Neuronal stem cell (in vitro differentiated cells): ENCODE data around the gene SLC31A1.

ENCODE experiments used
- DNase-seq: peaks from one replicate; pipeline ENCODE4 v3.0.0-alpha.2; 2013; ENCODE audit warnings: low spot score
- H2AFZ ChIP-seq: one replicate; pipeline ENCODE4 v1.6.1; 2013; ENCODE audit warnings: mild to moderate bottlenecking, low read length, inconsistent platforms
- H2AK5ac ChIP-seq: 2 replicates; pipeline ENCODE4 v1.6.1; 2013; ENCODE audit warnings: low read depth, mild to moderate bottlenecking, inconsistent platforms, low read length, moderate library complexity, mixed read lengths
- H2BK120ac ChIP-seq: 2 replicates; pipeline ENCODE4 v1.6.1; 2013; ENCODE audit warnings: low read depth, mild to moderate bottlenecking, inconsistent platforms, low read length, moderate library complexity, mixed read lengths
- H2BK12ac ChIP-seq: one replicate; pipeline ENCODE4 v1.6.1; 2013; ENCODE audit warnings: low read length, inconsistent platforms
- H2BK15ac ChIP-seq: 2 replicates; pipeline ENCODE4 v1.6.1; 2013; ENCODE audit warnings: mild to moderate bottlenecking, low read length, inconsistent platforms, mixed read lengths
- H2BK5ac ChIP-seq: one replicate; pipeline ENCODE4 v1.6.1; 2013; ENCODE audit warnings: inconsistent platforms, mild to moderate bottlenecking, low read length, moderate library complexity
- H3K14ac ChIP-seq: one replicate; pipeline ENCODE4 v1.6.1; 2013; ENCODE audit warnings: low read length, inconsistent platforms
- H3K18ac ChIP-seq: 2 replicates; pipeline ENCODE4 v1.6.1; 2013; ENCODE audit warnings: low read length, inconsistent platforms
- H3K23ac ChIP-seq: 2 replicates; pipeline ENCODE4 v1.6.1; 2013; ENCODE audit warnings: low read depth, mild to moderate bottlenecking, mixed read lengths, low read length, inconsistent platforms; ENCODE audit not compliant: poor library complexity
- H3K27ac ChIP-seq: replicated peaks from 3 replicates; pipeline ENCODE4 v1.5.1; 2013; ENCODE audit warnings: low read length, inconsistent platforms
- H3K27me3 ChIP-seq, 3 experiments: 2 replicates each; pipeline ENCODE4 v1.6.1; 2013; ENCODE audit warnings: low read length in 3 of 3, mild to moderate bottlenecking in 2 of 3, inconsistent platforms in 1 of 3, low read depth in 1 of 3, mixed read lengths in 1 of 3, moderate library complexity in 1 of 3; ENCODE audit not compliant: control insufficient read depth in 3 of 3, insufficient read depth in 3 of 3
- H3K36me3 ChIP-seq, 2 donors: replicated peaks in 1 of 2; 2 replicates each; pipeline ENCODE4 v1.6.1; 2013; ENCODE audit warnings: low read length in 2 of 2; ENCODE audit not compliant: control insufficient read depth in 2 of 2, insufficient read depth in 2 of 2
- H3K4ac ChIP-seq: 2 replicates; pipeline ENCODE4 v1.6.1; 2013; ENCODE audit warnings: inconsistent platforms, mild to moderate bottlenecking, low read length, moderate library complexity
- H3K4me1 ChIP-seq, 2 donors: 1 replicate in 1 of 2; 2 replicates in 1 of 2; pipeline ENCODE4 v1.6.1; 2013; ENCODE audit warnings: low read length in 2 of 2, low read depth in 1 of 2; ENCODE audit not compliant: control insufficient read depth in 2 of 2, insufficient read depth in 1 of 2
- H3K4me2 ChIP-seq: one replicate; pipeline ENCODE4 v1.6.1; 2013; ENCODE audit warnings: mild to moderate bottlenecking, low read length, inconsistent platforms; ENCODE audit not compliant: insufficient read depth, poor library complexity, severe bottlenecking
- H3K4me3 ChIP-seq, 2 donors: 2 replicates each; pipeline ENCODE4 v1.5.1; 2013; ENCODE audit warnings: low read length in 2 of 2, mild to moderate bottlenecking in 2 of 2, inconsistent platforms in 1 of 2, moderate library complexity in 1 of 2
- H3K79me1 ChIP-seq: one replicate; pipeline ENCODE4 v1.6.1; 2013; ENCODE audit warnings: low read depth, mild to moderate bottlenecking, inconsistent platforms, low read length, moderate library complexity
- H3K9ac ChIP-seq: one replicate; pipeline ENCODE4 v1.6.1; 2013; ENCODE audit warnings: mild to moderate bottlenecking, low read depth, low read length, inconsistent platforms; ENCODE audit not compliant: poor library complexity
- H3K9me3 ChIP-seq, 2 donors: replicated peaks in 1 of 2; 2 replicates each; pipeline versions ENCODE3 to v1.6.1; 2013; ENCODE audit warnings: low read length in 2 of 2, mild to moderate bottlenecking in 2 of 2, inconsistent platforms in 1 of 2, low read depth in 1 of 2, mixed read lengths in 1 of 2, moderate library complexity in 1 of 2; ENCODE audit not compliant: control insufficient read depth in 2 of 2, insufficient read depth in 1 of 2
- H4K8ac ChIP-seq: one replicate; pipeline ENCODE4 v1.6.1; 2013; ENCODE audit warnings: low read depth, mild to moderate bottlenecking, inconsistent platforms, low read length, moderate library complexity
- H4K91ac ChIP-seq: one replicate; pipeline ENCODE4 v1.6.1; 2013; ENCODE audit warnings: low read length, low read depth, mild to moderate bottlenecking, inconsistent platforms; ENCODE audit not compliant: poor library complexity
- WGBS, 2 donors: extraction: QIAGEN DNeasy Blood & Tissue Kit; methylation state at CpG; one replicate each; pipeline ENCODE4 v1.1.7; 2013; ENCODE audit warnings: missing lambda C conversion rate in 2 of 2, mixed read lengths in 1 of 2; ENCODE audit not compliant: insufficient read length in 2 of 2, insufficient replicate concordance in 1 of 2; ENCODE audit errors: extremely low coverage in 2 of 2; 5-methylcytosine and 5-hydroxymethylcytosine counted together

SLC31A1 gene

GRCh38 chr9:113296796-113297558, 75.6 kb downstream of the SLC31A1 start:
- no peak overlapping the region for H3K27ac ChIP-seq
- H4K91ac ChIP-seq, result no peak overlapping the region
- H4K8ac ChIP-seq, result no peak overlapping the region
- no peak overlapping the region for H2BK12ac ChIP-seq
- no peak overlapping the region for H2BK120ac ChIP-seq
- H3K27me3 ChIP-seq, result no peaks in the 10 kb centered on the region
- no peak overlapping the region for H3K14ac ChIP-seq
- no peak overlapping the region for H3K4me3 ChIP-seq
- no peak for DNase-seq
- H3K18ac ChIP-seq, result no peak overlapping the region
- no peak overlapping the region for H3K9ac ChIP-seq
- WGBS, 2 donors, result no CpG with 5 or more reads among the region's 9 CpGs
- H2BK15ac ChIP-seq, result no peak overlapping the region
- H3K4me1 ChIP-seq, result no peaks in the 10 kb centered on the region
- H3K36me3 ChIP-seq, result peaks cover 10 to 24% of the 10 kb centered on the region in 2 donors
- no peaks in the 10 kb centered on the region for H3K79me1 ChIP-seq
- H3K4ac ChIP-seq, result no peak overlapping the region
- H2AK5ac ChIP-seq, result no peak overlapping the region
- no peak overlapping the region for H2BK5ac ChIP-seq
- H3K4me2 ChIP-seq, result no peak overlapping the region
- H3K9me3 ChIP-seq, result no peaks in the 10 kb centered on the region
- no peak overlapping the region for H3K23ac ChIP-seq
- H2AFZ ChIP-seq, result no peak overlapping the region

DNA sequence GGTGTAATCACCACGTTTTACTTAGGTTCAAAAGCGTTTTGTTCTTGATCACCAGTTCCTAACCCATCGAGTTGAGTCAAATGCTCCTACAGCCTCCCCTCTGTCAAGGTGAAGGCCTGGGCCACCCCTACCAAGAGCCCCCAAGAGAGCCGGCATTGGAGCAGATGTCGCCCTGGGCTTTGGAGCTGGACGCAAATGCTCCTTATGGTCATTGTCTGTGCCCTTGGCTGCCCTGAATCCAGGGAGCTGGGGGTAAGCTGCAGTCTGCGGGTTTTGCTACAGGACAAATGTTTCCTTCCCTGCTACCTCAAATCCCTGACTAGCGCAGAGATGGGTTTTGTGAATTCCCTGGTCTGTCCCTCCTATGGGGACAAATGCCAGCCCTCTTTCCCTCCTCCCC, 77.0 kb downstream of the SLC31A1 start:
- Histone ChIP-seq H3K79me1 (no peaks in the 10 kb centered on the region), H3K4me3 (no peak overlapping the region), H4K91ac (no peak overlapping the region), H3K27me3 (no peaks in the 10 kb centered on the region), H3K4ac (no peak overlapping the region), H3K36me3 (peaks cover 5 to 10% of the 10 kb centered on the region in 2 donors), H2AK5ac (no peak overlapping the region), H3K27ac (no peak overlapping the region), H3K23ac (no peak overlapping the region), H4K8ac (no peak overlapping the region), H2BK15ac (peak overlapping the region; percentile 18), H2BK120ac (no peak overlapping the region), H3K9ac (no peak overlapping the region), H3K14ac (peak overlapping the region; percentile 74), H2AFZ (no peak overlapping the region), H3K4me2 (no peak overlapping the region), H3K9me3 (no peaks in the 10 kb centered on the region), H2BK12ac (no peak overlapping the region), H3K4me1 (peaks cover 1 to 3% of the 10 kb centered on the region in 2 donors), H2BK5ac (no peak overlapping the region), H3K18ac (no peak overlapping the region)
- no peak for DNase-seq
- WGBS, 2 donors, result no CpG with 5 or more reads among the region's 8 CpGs

DNA sequence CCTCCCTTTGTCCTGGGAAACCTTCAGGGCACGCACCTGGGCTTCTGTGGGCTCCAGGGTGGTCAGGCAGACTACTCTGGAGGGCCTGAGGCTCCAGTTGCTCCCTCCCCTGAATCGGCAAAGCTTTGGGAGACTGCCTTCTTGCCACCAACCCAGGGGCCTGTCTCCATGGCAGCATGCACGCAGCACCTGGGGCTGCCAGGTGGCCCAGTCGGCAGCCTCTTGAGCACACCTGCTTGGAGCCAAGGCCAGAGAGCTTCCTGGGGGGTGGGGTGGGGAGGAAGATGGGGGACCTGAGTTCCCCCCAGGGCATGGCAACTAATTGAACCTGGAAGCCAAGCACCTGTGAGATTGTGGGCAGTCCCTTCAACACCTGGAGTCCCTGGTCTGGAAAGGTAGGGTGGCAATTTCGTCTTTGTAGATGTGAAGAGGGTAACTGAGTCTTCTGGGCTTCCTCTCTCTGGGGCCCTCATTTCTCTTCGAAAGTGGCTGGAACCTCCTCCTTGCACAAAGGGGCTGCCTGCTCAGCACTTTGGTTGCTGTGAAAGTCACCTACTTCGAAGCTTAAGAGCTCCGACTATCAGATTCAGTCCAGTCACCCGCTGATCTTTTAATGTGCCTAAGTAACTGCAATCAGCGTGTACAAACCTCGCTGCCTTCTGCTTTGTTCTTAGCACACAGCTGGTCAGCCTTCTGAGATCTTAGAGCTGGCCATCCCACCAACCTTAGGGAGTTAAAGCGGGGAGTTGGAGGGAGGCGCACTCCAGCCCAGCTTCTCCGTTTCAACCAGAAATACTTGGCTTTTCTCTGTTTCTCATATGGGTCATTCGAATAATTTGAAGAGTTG, 77.8 kb downstream of the SLC31A1 start:
- Histone ChIP-seq H3K27ac (no peak overlapping the region), H3K4me1 (peaks cover 2 to 3% of the 10 kb centered on the region in 2 donors), H3K27me3 (no peaks in the 10 kb centered on the region), H3K14ac (no peak overlapping the region), H4K91ac (no peak overlapping the region), H4K8ac (no peak overlapping the region), H3K9me3 (no peaks in the 10 kb centered on the region), H2AK5ac (peak overlapping the region; percentile 18), H2BK120ac (no peak overlapping the region), H3K36me3 (peaks cover 0 to 2% of the 10 kb centered on the region in 2 donors), H2BK15ac (no peak overlapping the region), H3K4me2 (no peak overlapping the region), H3K23ac (peak overlapping the region; percentile 45), H3K4ac (no peak overlapping the region), H2AFZ (no peak overlapping the region), H3K79me1 (no peaks in the 10 kb centered on the region), H3K18ac (no peak overlapping the region), H2BK12ac (no peak overlapping the region), H3K4me3 (no peak overlapping the region), H3K9ac (no peak overlapping the region), H2BK5ac (peak overlapping the region; percentile 19)
- no peak for DNase-seq
- no CpG with 5 or more reads among the region's 15 CpGs for WGBS, 2 donors

DNA sequence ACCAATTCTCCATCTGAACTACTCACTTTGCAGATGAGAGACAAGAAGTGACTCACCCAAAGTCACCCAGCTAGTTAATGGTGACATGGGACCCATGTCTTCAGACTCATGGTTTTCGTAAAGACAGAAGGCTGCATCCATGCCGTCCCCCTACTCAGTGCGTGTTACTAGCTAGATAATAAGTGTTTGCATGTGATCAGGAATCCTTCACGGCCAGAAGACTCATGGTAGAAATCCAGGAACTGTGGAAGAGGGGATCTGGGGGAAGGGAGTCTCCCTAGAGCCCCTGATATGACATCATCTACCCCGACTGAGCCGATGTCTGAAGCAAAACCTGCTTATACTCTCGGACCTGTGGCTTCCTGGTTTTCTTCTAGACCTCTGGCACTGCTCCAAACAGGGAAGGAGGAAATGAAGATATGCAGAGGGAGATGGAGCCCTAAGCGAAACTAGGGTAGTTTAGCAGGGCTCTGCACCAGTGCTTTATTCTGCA, 78.5 kb downstream of the SLC31A1 start:
- DNase-seq, result no peak

More for the DNA sequence above, 78.5 kb downstream of the SLC31A1 start:
- H3K4me2 ChIP-seq, result no peak overlapping the region
- H3K4ac ChIP-seq, result no peak overlapping the region
- no peak overlapping the region for H2BK5ac ChIP-seq
- H4K8ac ChIP-seq, result no peak overlapping the region
- no peak overlapping the region for H2AFZ ChIP-seq
- H2BK15ac ChIP-seq, result no peak overlapping the region
- no peaks in the 10 kb centered on the region for H3K79me1 ChIP-seq
- no peak overlapping the region for H3K23ac ChIP-seq
- no CpG with 5 or more reads among the region's 8 CpGs for WGBS, 2 donors
- H3K27ac ChIP-seq, result no peak overlapping the region
- no peaks in the 10 kb centered on the region for H3K27me3 ChIP-seq
- H3K4me3 ChIP-seq, result no peak overlapping the region
- H3K14ac ChIP-seq, result no peak overlapping the region
- H3K18ac ChIP-seq, result no peak overlapping the region
- peaks cover 2 to 3% of the 10 kb centered on the region in 2 donors for H3K4me1 ChIP-seq
- H2AK5ac ChIP-seq, result no peak overlapping the region
- no peak overlapping the region for H4K91ac ChIP-seq
- H2BK120ac ChIP-seq, result no peak overlapping the region
- H2BK12ac ChIP-seq, result no peak overlapping the region
- H3K36me3 ChIP-seq, result no peaks in the 10 kb centered on the region
- no peak overlapping the region for H3K9ac ChIP-seq
- H3K9me3 ChIP-seq, result no peaks in the 10 kb centered on the region
